ENCODE data around the gene HSPA12B. TPM values are rescaled to one million over a fixed set of nuclear protein-coding genes. Genes with fewer than 3 reads are reported as not detected.

Gene HSPA12B
- total RNA-seq, 1 donor: 0.18 TPM

DNA sequence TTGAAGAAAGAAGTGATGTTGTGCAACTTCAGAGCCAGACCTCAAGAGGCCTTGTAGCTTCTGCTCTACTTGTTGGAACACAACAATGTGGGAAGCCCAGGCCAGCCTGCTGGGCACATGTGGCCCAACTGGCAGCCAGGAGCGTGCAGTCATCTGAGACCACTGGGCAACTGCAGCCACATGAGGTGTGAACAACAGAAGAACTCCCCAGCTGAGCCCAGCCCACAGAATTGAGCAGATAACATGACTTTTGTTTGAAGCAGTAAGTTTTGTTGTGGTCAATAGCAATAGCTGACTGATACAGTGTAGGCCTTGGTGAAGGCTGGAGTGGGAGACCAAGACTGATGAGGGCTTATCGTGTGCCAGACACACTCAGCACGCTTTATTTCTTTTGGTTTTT is 42.1 kb upstream of the HSPA12B start:
- no peak for TF ChIP-seq CTCF (IDR thresholded peaks at IDR 0.05; ENCODE audit: insufficient read depth, low read length)
- DNase-seq (ENCODE audit: low read depth): no peak

DNA sequence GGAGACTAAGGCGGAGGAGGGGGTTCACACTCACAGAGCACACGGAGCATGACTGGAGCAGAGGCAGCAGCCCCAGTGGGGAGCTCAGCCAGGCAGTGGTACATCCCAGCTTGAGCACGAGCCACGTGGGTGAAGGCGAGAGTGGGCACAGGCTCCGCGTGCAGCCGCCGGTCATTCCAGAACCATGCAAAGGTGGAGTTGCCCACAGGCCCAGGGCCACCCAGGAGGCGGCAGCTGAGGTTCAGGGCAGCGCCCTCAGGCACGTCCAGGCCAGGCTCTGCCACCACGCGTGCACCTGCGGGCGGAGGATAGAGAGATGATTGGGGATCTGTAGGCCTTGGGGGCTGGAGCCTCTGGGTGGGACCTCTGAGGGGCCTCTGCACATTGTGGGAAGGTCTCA is 41.2 kb upstream of the HSPA12B start:
- TF ChIP-seq CTCF (IDR thresholded peaks at IDR 0.05; ENCODE audit: insufficient read depth, low read length): no peak
- H3K4me3 ChIP-seq (ENCODE audit: low read depth, low read length): no peak overlapping the region
- DNase-seq (ENCODE audit: low read depth): no peak

More for the DNA sequence above, 42.1 kb upstream of the HSPA12B start:
- no peak overlapping the region for H3K4me3 ChIP-seq (ENCODE audit: low read depth, low read length)

- H3K4me3 ChIP-seq (ENCODE audit: low read depth, low read length): no peak overlapping the region
- no peak for TF ChIP-seq CTCF (IDR thresholded peaks at IDR 0.05; ENCODE audit: insufficient read depth, low read length)
- no peak for DNase-seq (ENCODE audit: low read depth)
Observed at GRCh38 chr20:3691897-3692296, 40.6 kb upstream of the HSPA12B start.

DNA sequence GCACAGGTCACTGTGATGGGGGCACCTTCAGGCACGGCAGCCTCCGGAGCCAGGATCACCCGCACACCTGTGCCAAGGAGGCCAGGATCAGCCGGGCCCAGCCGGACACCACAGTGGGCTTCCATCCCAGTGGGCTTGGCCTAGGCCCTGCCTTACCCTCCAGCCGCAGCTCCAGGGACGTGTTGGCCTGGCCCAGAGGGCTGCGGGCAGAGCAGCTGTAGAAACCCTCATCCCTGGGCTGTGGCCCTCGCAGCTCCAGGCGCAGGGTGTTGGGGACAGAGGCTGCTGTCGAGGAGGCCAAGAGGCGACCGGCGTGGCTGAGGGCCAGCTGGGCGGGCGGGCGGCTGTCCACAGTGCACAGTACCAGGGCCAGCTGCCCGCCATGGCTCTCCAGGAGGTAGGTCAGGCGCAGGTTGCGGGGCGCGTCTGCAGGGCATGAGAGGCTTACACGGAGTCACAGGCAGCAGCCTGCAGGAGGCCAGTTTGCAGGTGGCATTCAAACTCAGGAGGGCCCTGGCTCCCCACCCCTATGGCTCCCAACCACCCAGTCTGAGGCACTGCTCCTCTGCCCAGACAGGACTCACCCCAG is 39.7 kb upstream of the HSPA12B start:
- H3K4me3 ChIP-seq (ENCODE audit: low read depth, low read length): no peak overlapping the region
- no peak for DNase-seq (ENCODE audit: low read depth)
- no peak for TF ChIP-seq CTCF (IDR thresholded peaks at IDR 0.05; ENCODE audit: insufficient read depth, low read length)

GRCh38 chr20:3693376-3693775 is 39.1 kb upstream of the HSPA12B start:
- DNase-seq (ENCODE audit: low read depth): no peak
- no peak overlapping the region for H3K4me3 ChIP-seq (ENCODE audit: low read depth, low read length)
- TF ChIP-seq CTCF (IDR thresholded peaks at IDR 0.05; ENCODE audit: insufficient read depth, low read length): no peak

DNA sequence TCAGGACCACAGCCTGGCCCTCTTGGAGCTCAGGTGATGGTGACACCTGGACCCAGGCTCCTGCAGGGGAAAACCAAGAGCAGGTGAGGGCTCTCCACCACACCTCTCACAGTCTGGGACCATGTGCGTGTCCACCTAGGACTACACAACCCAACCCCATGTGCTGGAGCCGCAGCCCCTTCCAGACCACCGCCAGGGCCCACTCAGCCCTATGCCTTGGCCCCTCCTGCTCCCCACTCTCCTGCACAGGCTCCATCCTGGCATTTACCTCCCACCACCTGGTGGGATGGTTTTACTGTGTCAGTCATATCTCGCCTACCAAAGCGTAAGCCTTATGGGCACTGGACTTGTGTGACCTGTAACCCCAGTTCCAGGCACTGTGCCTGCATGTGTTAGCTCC is 37.6 kb upstream of the HSPA12B start:
- no peak for DNase-seq (ENCODE audit: low read depth)
- no peak overlapping the region for H3K4me3 ChIP-seq (ENCODE audit: low read depth, low read length)
- no peak for TF ChIP-seq CTCF (IDR thresholded peaks at IDR 0.05; ENCODE audit: insufficient read depth, low read length)

- peak; percentile 57 for TF ChIP-seq CTCF (IDR thresholded peaks at IDR 0.05; ENCODE audit: insufficient read depth, low read length)
- H3K4me3 ChIP-seq (ENCODE audit: low read depth, low read length): no peak overlapping the region
- no peak for DNase-seq (ENCODE audit: low read depth)
Observed at GRCh38 chr20:3696200-3696599, 36.3 kb upstream of the HSPA12B start.

Data from fibroblast of the aortic adventitia (primary cell).